Superior temporal gyrus (tissue), 1 donor: Measurements from ENCODE around the gene MAP4K4.

Experiments
- DNase-seq: peaks from one replicate; pipeline ENCODE4 v3.0.0-alpha.2; 2016; ENCODE audit errors: extremely low spot score

Gene MAP4K4

GRCh38 chr2:101692766-101693165 lies 4.7 kb upstream of the MAP4K4 start:
- no peak for DNase-seq

- no peak for DNase-seq
These were observed 3.4 kb upstream of the MAP4K4 start for GRCh38 chr2:101693991-101694588.

- DNase-seq, result peak; percentile 76
These were observed 1.0 kb upstream of the MAP4K4 start for GRCh38 chr2:101696272-101697123.

GRCh38 chr2:101698014-101698843 lies 722 bp downstream of the MAP4K4 start:
- peak; percentile 64 for DNase-seq

- DNase-seq, result peak; percentile 72
These were observed 1.6 kb downstream of the MAP4K4 start for GRCh38 chr2:101698844-101699754.

GRCh38 chr2:101699755-101700461 lies 2.4 kb downstream of the MAP4K4 start:
- peak; percentile 76 for DNase-seq

- peak; percentile 56 for DNase-seq
These were observed 6.5 kb downstream of the MAP4K4 start for GRCh38 chr2:101704046-101704466.

- peak; percentile 30 for DNase-seq
These were observed 7.5 kb downstream of the MAP4K4 start for GRCh38 chr2:101704816-101705578.

- no peak for DNase-seq
These were observed 8.8 kb downstream of the MAP4K4 start for GRCh38 chr2:101706121-101706818.

- DNase-seq, result no peak
These were observed 9.3 kb downstream of the MAP4K4 start for GRCh38 chr2:101706819-101707177.

- peak; percentile 23 for DNase-seq
These were observed 12.5 kb downstream of the MAP4K4 start for GRCh38 chr2:101710036-101710435.

GRCh38 chr2:101710471-101711318 lies 13.2 kb downstream of the MAP4K4 start:
- peak; percentile 45 for DNase-seq

GRCh38 chr2:101714118-101714517 lies 16.6 kb downstream of the MAP4K4 start:
- no peak for DNase-seq

GRCh38 chr2:101717071-101717845 lies 19.8 kb downstream of the MAP4K4 start:
- no peak for DNase-seq

GRCh38 chr2:101718479-101718878 lies 21.0 kb downstream of the MAP4K4 start:
- no peak for DNase-seq

- no peak for DNase-seq
These were observed 21.6 kb downstream of the MAP4K4 start for GRCh38 chr2:101718993-101719571.

- DNase-seq, result no peak
These were observed 23.2 kb downstream of the MAP4K4 start for GRCh38 chr2:101720732-101721131.
